AG10803 (cell line): ENCODE data around the gene SLC23A3.

Source experiments
- DNase-seq: peaks from one replicate; pipeline ENCODE4 v3.0.0; 2010; ENCODE audit warnings: low read depth
- H3K4me3 ChIP-seq: 2 replicates; pipeline ENCODE4 v1.5.1; 2011; ENCODE audit warnings: mild to moderate bottlenecking, low read length, control low read depth
- CTCF ChIP-seq: conservative IDR thresholded peaks from 2 replicates; pipeline ENCODE4 v1.5.1; 2011; ENCODE audit warnings: mild to moderate bottlenecking, low read length, control low read depth, inconsistent platforms

Gene SLC23A3

GRCh38 chr2:219129589-219129988 lies 40.2 kb downstream of the SLC23A3 start:
- no peak overlapping the region for H3K4me3 ChIP-seq
- TF ChIP-seq CTCF = no peak
- no peak for DNase-seq

GRCh38 chr2:219128396-219128795 lies 41.4 kb downstream of the SLC23A3 start:
- no peak for TF ChIP-seq CTCF
- no peak for DNase-seq
- H3K4me3 ChIP-seq = no peak overlapping the region

GRCh38 chr2:219127037-219127635 lies 42.7 kb downstream of the SLC23A3 start:
- H3K4me3 ChIP-seq = no peak overlapping the region
- DNase-seq = no peak
- no peak for TF ChIP-seq CTCF

- no peak overlapping the region for H3K4me3 ChIP-seq
- no peak for TF ChIP-seq CTCF
- DNase-seq = no peak
Measured at GRCh38 chr2:219126555-219126954, 43.3 kb downstream of the SLC23A3 start.

- TF ChIP-seq CTCF = no peak
- no peak for DNase-seq
- no peak overlapping the region for H3K4me3 ChIP-seq
Measured at GRCh38 chr2:219125886-219126270, 44.0 kb downstream of the SLC23A3 start.

- no peak overlapping the region for H3K4me3 ChIP-seq
- TF ChIP-seq CTCF = no peak
- DNase-seq = peak; percentile 83
Measured at GRCh38 chr2:219125225-219125885, 44.5 kb downstream of the SLC23A3 start.
